HG02943 (cell line): ENCODE measurements around the gene ENPP7.
"Not testable (repeated sequence)": the region's sequence is repeated elsewhere in the genome, so short reads cannot be mapped to it uniquely, and the experiment has no call there.

ENCODE experiments used
- ATAC-seq: cut with Tn5 transposase; IDR thresholded peaks from one replicate; pipeline ENCODE4 v1.9.1; 2021; ENCODE audit warnings: mild to moderate bottlenecking, low read depth, moderate library complexity; ENCODE audit not compliant: unreplicated experiment

ENPP7 gene

DNA sequence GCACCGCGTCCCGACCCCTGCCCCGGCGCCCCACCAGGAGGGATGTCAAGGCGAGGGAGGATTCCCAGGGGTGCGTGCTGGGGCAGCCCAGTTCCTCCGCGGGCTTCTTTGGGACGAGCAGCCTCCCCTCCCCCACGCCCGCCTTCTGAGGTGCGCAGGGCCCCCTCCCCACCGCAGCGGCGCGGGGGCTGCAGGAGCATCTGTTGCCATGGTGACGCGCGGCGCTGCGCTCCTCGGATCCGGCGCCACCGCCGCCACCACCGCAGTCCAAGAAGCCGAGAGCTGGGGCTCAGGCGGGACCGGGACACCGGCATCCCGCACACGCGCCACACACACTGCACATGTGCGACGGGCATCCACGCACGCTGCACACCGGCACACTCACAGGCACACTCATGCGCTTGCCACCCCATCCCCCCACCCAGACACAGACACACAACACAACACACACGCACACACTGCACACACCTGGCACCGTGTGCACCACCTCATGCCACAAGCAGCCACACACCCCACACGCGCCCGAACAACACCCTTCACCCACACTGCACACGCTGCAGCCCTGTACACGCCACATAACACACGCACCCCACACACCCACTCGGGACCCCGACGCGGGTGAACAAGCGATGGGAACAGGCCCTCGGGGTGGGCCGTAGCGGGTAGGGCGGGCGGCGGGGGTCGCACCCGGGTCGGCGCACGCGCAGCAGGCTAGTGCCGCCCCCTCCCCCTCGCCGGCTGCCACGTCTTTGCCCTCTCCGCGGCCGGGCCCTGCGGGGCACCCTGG lies 17.0 kb downstream of the ENPP7 start:
- ATAC-seq = no peak

DNA sequence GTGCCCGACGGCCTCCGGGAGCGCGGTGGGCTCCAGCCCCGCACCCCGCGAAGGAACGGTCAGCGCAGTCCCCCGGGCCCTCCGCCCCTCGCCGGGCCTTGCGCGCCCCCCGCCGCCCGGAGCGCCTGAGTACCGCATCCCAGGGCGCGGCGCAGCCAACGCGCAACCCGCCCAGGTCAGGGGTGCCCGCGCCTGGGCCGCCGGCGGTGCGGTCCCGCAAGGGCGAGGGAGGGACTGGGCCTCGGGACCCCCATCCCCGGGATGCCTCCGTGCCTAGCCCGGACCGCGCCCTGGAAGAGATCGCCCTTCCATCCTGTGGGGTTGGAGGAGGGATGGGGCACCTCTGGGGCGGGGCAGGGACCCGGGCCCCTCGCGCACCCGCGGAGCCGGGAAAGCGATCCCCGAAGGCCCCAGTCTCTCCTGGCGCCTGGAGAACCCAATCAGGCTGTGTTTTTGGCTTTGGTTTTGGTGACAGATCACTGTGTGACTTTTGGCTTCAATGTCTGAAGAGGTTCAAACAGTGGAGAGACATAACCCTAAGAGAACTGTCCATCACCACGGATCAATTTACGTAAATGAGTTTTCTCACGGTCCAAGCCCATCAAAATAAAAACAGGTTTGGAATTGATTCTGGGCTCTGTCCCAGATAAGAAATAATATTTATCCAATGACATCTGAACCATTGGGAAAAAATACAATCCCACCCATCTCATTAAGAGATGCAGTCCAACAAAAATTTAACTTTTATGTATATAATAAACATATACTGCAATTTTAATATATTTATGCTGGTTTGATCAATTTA lies 17.8 kb downstream of the ENPP7 start:
- ATAC-seq = no peak

DNA sequence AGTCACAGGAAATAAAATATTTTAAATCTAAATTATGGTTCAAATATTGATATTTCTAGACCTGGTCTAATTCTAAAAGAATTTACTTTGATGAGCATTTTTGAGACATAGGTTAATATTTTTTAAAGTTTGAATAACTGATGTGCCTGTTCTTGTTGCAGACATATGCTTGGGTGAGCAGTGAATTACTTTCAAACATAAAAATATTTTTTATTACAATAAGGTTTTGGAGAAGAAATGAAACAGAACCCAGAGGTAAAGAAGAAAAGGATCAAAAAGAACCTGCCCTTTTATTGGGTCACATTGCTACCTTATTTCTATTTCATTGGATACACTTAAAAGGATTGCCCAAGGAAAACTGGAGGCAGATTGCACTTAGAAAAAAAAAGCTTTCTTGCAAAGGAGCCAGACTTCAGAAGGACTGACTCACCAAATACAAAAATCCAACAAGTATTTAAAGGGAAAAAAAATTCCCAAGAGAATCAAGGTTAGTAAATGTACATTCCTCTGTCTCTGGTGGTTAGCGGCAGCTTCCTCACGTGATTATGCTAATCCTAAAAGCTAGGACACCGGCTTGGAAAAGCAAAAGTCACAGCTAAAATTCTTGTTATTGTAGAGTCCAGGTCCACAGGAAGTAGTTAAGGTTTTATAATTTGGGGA lies 18.5 kb downstream of the ENPP7 start:
- no peak for ATAC-seq

GRCh38 chr17:79749958-79750357 lies 19.2 kb downstream of the ENPP7 start:
- no peak for ATAC-seq

GRCh38 chr17:79750650-79751545 lies 20.2 kb downstream of the ENPP7 start:
- ATAC-seq = no peak

DNA sequence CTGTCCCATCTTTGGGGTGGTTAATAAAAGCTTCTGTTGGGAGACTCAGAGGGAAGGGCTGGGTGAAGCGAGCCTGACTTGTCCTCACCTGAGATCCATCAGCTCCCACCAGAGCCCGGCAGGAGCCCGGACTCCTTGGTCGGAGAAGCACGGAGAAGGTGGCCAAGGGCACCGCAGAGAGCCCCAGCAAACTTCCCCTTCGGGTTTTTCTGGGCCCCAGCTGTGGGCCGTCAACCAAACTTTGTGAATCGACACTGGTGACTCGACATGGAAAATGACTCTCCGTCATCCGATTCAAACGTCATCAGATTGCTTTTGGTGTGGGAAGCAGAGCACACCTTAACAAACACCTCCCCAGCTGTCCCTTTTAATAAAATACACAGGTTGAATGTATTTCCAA lies 21.4 kb downstream of the ENPP7 start:
- ATAC-seq = no peak

DNA sequence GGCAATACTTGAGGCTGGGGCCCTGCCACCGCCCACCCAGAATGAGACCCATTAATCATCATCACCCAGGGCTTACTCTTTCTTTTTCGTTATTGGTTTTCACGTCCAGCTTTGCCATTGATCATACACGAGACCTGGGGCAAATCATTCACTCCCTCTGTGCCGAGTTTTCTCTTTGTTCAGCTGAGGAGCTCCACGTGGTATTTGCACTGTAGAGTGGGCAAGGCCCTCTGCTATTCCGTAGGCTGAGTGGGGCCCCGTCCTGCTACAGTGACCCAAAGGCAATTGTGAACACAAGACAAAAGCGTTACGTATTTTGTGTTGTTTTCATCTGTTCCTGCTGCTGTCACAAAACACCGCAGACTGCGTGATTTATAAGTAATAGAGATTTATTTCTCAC lies 23.6 kb downstream of the ENPP7 start:
- ATAC-seq = no peak

GRCh38 chr17:79754903-79755302 lies 24.2 kb downstream of the ENPP7 start:
- ATAC-seq = not testable (repeated sequence)

DNA sequence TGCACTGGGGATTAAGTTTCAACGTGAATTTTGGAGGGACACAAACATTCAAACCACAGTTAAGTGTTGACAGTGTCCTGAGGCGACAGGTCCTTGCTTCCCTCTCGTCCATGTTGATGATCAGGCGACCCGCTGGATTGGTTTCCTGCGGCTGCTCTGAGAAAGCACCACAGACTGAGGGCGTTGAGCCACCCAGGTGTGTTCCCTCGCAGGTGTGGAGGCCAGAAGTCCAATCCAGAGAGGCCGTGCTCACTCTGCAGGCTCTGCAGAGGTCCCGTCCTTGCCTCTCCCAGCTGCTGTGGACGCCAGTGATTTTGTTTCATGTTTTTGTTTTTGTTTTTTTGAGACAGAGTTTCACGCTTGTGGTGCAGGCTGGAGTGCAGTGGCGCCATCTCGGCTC lies 24.8 kb downstream of the ENPP7 start:
- ATAC-seq = no peak

- no peak for ATAC-seq
These were observed 26.5 kb downstream of the ENPP7 start for GRCh38 chr17:79757140-79757745.

GRCh38 chr17:79758271-79758670 lies 27.5 kb downstream of the ENPP7 start:
- no peak for ATAC-seq

DNA sequence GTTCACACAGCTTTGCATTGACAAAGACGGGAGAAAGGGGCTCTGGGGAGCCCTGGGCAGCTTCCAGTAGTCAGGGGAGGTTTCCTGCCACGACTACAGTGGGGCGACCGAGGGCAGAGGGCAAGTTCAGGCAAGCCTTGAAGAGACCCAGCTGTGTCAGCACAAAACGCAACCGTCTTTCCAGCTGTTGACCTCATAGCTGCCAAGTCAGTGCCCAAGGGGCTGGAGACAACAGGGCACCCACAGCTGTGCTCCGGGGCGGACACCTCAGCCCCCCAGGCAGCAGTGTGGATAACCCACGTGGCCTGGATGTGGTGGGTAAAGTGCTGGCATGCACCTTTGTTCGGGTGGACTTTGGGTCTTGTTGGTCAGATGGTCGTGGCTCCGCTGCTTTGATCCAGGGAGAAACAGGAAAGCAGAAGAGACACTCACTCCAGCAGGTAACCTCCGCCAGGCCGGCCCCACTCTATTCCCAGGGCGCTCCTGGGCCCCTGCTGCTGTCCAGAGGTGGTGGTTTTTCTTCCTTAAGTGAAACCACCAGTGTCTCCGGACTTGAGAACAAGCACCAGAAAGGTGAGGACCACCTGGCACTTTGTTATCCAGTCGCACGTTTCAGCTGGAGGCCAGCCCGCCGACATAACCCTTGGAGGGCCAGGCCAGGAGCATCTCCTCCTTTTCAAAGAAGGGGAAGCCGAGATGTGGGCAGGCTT lies 29.6 kb downstream of the ENPP7 start:
- ATAC-seq = no peak

GRCh38 chr17:79761894-79762589 lies 31.3 kb downstream of the ENPP7 start:
- no peak for ATAC-seq

DNA sequence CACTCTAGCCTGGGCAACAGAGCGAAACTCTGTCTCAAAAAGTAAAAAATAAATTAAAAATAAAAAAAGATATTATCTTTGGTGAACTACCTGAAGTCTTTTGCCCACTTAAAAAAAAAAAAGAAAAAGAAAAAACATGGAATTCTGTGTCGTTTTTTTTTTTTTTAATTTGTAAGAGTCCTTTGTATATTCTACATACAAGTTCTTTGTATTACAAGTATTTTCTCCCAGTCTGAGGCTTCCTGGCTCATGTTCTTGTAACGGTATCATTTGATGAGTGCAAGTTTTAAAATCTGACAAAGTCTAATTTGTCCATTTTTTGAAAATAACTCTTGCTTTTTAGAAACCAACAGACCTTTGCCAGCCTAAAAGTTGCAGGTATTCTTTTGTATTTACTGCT lies 35.0 kb downstream of the ENPP7 start:
- ATAC-seq = no peak

DNA sequence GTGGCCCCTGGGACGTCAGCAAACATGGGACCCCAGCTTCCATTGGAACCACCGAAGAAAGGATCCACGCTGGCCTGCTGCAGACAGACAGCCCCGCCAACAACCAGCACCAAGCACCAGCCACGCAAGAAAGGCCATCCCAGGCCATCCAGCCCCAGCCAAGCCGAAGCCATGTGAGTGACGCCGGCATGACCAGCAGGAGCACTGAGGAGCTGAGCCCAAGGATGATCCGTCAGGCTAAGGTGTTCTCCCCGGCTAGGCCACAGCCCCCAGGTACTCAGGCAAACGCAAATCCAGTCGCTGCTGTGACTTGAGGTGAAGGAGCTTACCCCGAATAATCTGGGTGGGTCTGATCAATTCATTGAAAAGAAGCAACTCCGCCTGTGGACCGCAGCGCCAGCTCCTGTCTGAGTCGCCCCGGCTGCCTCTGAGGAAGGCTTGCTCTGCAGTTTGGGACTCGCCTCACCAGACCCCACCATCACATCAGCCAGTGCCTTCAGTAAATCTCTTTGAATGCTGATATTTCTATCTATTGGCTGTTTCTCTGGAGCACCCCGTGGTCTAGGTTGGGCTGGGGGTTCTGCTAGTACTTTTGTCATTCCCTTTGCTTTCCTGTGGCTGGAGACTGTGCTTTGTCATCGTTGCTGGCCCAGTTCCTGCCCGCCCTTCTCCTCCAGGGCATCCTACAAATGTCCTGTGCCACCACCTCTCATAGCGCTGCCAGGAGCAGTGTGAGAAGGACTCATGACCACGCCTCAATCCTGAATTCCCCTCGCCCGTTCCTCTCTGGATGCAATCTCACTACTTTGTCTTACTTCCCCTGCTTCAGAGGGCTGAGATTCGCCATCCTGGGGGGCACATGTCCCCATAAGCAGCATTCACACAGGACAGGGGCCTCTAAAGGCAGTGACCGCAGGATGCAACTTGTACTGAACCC lies 39.1 kb downstream of the ENPP7 start:
- no peak for ATAC-seq

GRCh38 chr17:79771276-79771675 lies 40.5 kb downstream of the ENPP7 start:
- no peak for ATAC-seq

- ATAC-seq = not testable (repeated sequence)
These were observed 42.0 kb downstream of the ENPP7 start for GRCh38 chr17:79772726-79773125.

- ATAC-seq = no peak
These were observed 43.8 kb downstream of the ENPP7 start for GRCh38 chr17:79774561-79774975.
